Left lung (tissue), 10 donors: ENCODE results near the gene FAM229B. TPM values are rescaled to one million over a fixed set of nuclear protein-coding genes. Genes with fewer than 3 reads are reported as not detected.
"Not testable (repeated sequence)": the region's sequence is repeated elsewhere in the genome, so short reads cannot be mapped to it uniquely, and the experiment has no call there.

Source experiments
- ATAC-seq: fragments of 200-7000 bp; cut with Tn5 transposase; one replicate; pipeline ENCODE4 v1.9.1; 2020; ENCODE audit warnings: moderate library complexity
- DNase-seq, 4 donors: peaks; one replicate each; pipeline ENCODE4 v3.0.0-alpha.2; 2013 to 2020
- H3K27ac ChIP-seq, 2 donors: fragments of 200-600 bp; sonication (generic) in 1 of 2; one replicate each; pipeline versions ENCODE4 v1.5.0 to v1.8.0; 2020 to 2021
- H3K27me3 ChIP-seq, 2 donors: fragments of 200-600 bp; sonication (generic) in 1 of 2; one replicate each; pipeline versions ENCODE4 v1.5.0 to v1.8.0; 2020 to 2021
- H3K36me3 ChIP-seq, 2 donors: fragments of 200-600 bp; sonication (generic) in 1 of 2; one replicate each; pipeline versions ENCODE4 v1.5.0 to v1.8.0; 2020 to 2021
- H3K4me1 ChIP-seq, 2 donors: fragments of 200-600 bp; one replicate each; pipeline ENCODE4 v1.8.0; 2021
- H3K4me3 ChIP-seq, 2 donors: fragments of 200-600 bp; sonication (generic) in 1 of 2; one replicate each; pipeline versions ENCODE4 v1.5.0 to v1.8.0; 2020 to 2021; ENCODE audit warnings: mild to moderate bottlenecking in 1 of 2
- H3K9me3 ChIP-seq, 2 donors: fragments of 200-600 bp; sonication (generic) in 1 of 2; one replicate each; pipeline versions ENCODE4 v1.5.0 to v1.8.0; 2020 to 2021
- CTCF ChIP-seq, 2 donors: fragments of 200-600 bp; sonication (generic) in 1 of 2; IDR thresholded peaks; one replicate each; pipeline versions ENCODE4 v1.5.0 to v1.8.0; 2021; ENCODE audit warnings: antibody characterized with exemption in 2 of 2
- intact Hi-C, 2 donors: fragments of 100-400 bp; cut with DNase I; formaldehyde crosslinking; loops; one replicate each; pipeline versions ENCODE4 v1.11.2 to v1.14.2; 2022
- polyA plus RNA-seq, 6 donors: library from polyadenylated mRNA; unstranded; fragments of 120-200 nt; gene quantifications; one replicate each; pipeline ENCODE4 v1.2.1, GENCODE V29; 2013; ENCODE audit not compliant: insufficient read length in 6 of 6
- total RNA-seq, 2 donors: library from RNA; stranded (reverse); fragmentation: NEBNext Ultra II Directional; extraction: Animal tissue kit (Norgen Biotek cat#: 25700); gene quantifications; one replicate each; pipeline ENCODE4 v1.2.1, GENCODE V29; 2021
- donor health status: DM: no; HTN: yes; CAD: no.
- donor health status: DM: no; HTN: no; CAD: no.

Gene FAM229B
- total and polyA plus RNA-seq, 8 donors, result 15.3 to 36.5 (median 33.8) TPM

- no peak overlapping the region for H3K4me3 ChIP-seq
- DNase-seq (no peak), ATAC-seq (no peak)
- no peak overlapping the region for H3K27ac ChIP-seq
- H3K27me3 ChIP-seq, result no peaks in the 10 kb centered on the region
- H3K4me1 ChIP-seq, result no peaks in the 10 kb centered on the region
- TF ChIP-seq CTCF (IDR thresholded peaks at IDR 0.05), result no peak
- intact Hi-C loops, result loop anchor here in 1 of 2 donors (5.0 kb wide), 1 partner anchor 338 kb away; no protein-coding TSS in a partner anchor
- H3K9me3 ChIP-seq, result no peaks in the 10 kb centered on the region
- no peaks in the 10 kb centered on the region for H3K36me3 ChIP-seq
Observed at GRCh38 chr6:112044856-112045255, 42.5 kb upstream of the FAM229B start.

GRCh38 chr6:112047523-112047922 lies 39.9 kb upstream of the FAM229B start:
- intact Hi-C loops, H3K36me3 ChIP-seq, H3K27me3 ChIP-seq, H3K9me3 ChIP-seq, DNase-seq, H3K27ac ChIP-seq, ATAC-seq, H3K4me3 ChIP-seq, H3K4me1 ChIP-seq: not testable (repeated sequence)

GRCh38 chr6:112049026-112049799 lies 38.2 kb upstream of the FAM229B start:
- Histone ChIP-seq H3K27me3 (no peaks in the 10 kb centered on the region), H3K9me3 (no peaks in the 10 kb centered on the region), H3K27ac (no peak overlapping the region), H3K36me3 (no peaks in the 10 kb centered on the region), H3K4me3 (no peak overlapping the region), H3K4me1 (no peaks in the 10 kb centered on the region)
- DNase-seq (no peak), ATAC-seq (no peak)
- no peak for TF ChIP-seq CTCF (IDR thresholded peaks at IDR 0.05)
- intact Hi-C loops, result no loop called here

GRCh38 chr6:112049996-112050395 lies 37.4 kb upstream of the FAM229B start:
- intact Hi-C loops, result no loop called here

GRCh38 chr6:112050429-112050828 lies 37.0 kb upstream of the FAM229B start:
- DNase-seq, result no peak
- no peak for ATAC-seq
- H3K36me3 ChIP-seq, result no peaks in the 10 kb centered on the region
- no peaks in the 10 kb centered on the region for H3K27me3 ChIP-seq
- TF ChIP-seq CTCF (IDR thresholded peaks at IDR 0.05), result no peak
- intact Hi-C loops, result no loop called here
- H3K27ac ChIP-seq, result no peak overlapping the region
- no peak overlapping the region for H3K4me3 ChIP-seq
- H3K4me1 ChIP-seq, result no peaks in the 10 kb centered on the region
- no peaks in the 10 kb centered on the region for H3K9me3 ChIP-seq

More at GRCh38 chr6:112049996-112050395, 37.4 kb upstream of the FAM229B start:
- ATAC-seq, result no peak
- no peaks in the 10 kb centered on the region for H3K4me1 ChIP-seq
- no peaks in the 10 kb centered on the region for H3K9me3 ChIP-seq
- H3K27me3 ChIP-seq, result no peaks in the 10 kb centered on the region
- H3K4me3 ChIP-seq, result no peak overlapping the region
- H3K27ac ChIP-seq, result no peak overlapping the region
- TF ChIP-seq CTCF (IDR thresholded peaks at IDR 0.05), result no peak
- no peak for DNase-seq
- no peaks in the 10 kb centered on the region for H3K36me3 ChIP-seq

GRCh38 chr6:112051251-112051740 lies 36.1 kb upstream of the FAM229B start:
- H3K9me3 ChIP-seq, H3K36me3 ChIP-seq, intact Hi-C loops, H3K27me3 ChIP-seq, ATAC-seq, H3K4me3 ChIP-seq, DNase-seq, H3K27ac ChIP-seq, H3K4me1 ChIP-seq: not testable (repeated sequence)
